Bronchial epithelial cell (primary cell): ENCODE results near the gene CRYBA2. TPM values are rescaled to one million over a fixed set of nuclear protein-coding genes. Genes with fewer than 3 reads are reported as not detected.
A peak's percentile ranks its signal among the peaks of the same experiment; 100 is the strongest.

ENCODE experiments used
- DNase-seq: peaks from one replicate; pipeline ENCODE4 v3.0.0-alpha.2; 2010; ENCODE audit warnings: low read depth
- FAIRE-seq: peaks from 2 replicates; lab custom pipeline; 2011; peaks lifted over from hg19 to GRCh38; lab: Jason Lieb, UNC
- H3K27me3 ChIP-seq: 2 replicates; pipeline ENCODE4 v1.5.1; 2011; ENCODE audit warnings: low read length; ENCODE audit not compliant: control insufficient read depth, insufficient read depth
- H3K36me3 ChIP-seq: 2 replicates; pipeline ENCODE4 v1.5.1; 2011; ENCODE audit warnings: low read length; ENCODE audit not compliant: control insufficient read depth, insufficient read depth
- H3K4me3 ChIP-seq: 2 replicates; pipeline ENCODE4 v1.5.1; 2011; ENCODE audit warnings: mild to moderate bottlenecking, low read depth, low read length, control low read depth
- total RNA-seq: library from RNA; depleted of rRNA; stranded (reverse); fragments of >200 nt; gene quantifications from 2 replicates; pipeline ENCODE4 v1.2.1, GENCODE V29; 2014
- TF ChIP-seq, protein P1 (sequence below): IDR thresholded peaks from 2 replicates; pipeline ENCODE4 v1.5.1; 2011; ENCODE audit warnings: mild to moderate bottlenecking, moderate library complexity, low read length, control low read depth, inconsistent platforms; ENCODE audit not compliant: insufficient read depth, severe bottlenecking

CRYBA2 gene
- total RNA-seq, 1 donor from 2014 or later: not detected

DNA sequence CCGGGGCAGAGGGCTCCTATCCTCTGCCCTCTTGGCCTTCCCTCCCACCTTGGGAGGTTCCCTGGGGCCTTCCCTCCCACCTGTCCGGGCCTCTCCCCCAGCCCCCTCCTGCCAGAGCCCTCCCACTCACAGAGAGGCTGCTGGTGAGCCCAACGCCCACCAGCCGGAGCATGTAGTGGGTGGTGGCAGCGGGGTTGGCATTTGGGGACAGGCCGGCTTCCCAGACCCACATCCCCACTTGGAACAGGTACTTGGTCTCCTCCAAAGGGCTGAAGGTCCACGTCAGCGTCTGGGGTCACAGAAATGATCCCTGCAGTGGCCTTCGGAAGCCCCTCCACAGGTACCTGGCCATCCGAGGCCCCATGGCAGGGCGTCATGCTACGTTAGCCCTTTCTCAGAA lies 28.8 kb upstream of the CRYBA2 start:
- H3K27me3 ChIP-seq: peaks cover 5% of the 10 kb centered on the region
- DNase-seq (no peak), FAIRE-seq (no peak)
- no peaks in the 10 kb centered on the region for H3K36me3 ChIP-seq
- no peak overlapping the region for H3K4me3 ChIP-seq
- TF ChIP-seq, protein P1, sequence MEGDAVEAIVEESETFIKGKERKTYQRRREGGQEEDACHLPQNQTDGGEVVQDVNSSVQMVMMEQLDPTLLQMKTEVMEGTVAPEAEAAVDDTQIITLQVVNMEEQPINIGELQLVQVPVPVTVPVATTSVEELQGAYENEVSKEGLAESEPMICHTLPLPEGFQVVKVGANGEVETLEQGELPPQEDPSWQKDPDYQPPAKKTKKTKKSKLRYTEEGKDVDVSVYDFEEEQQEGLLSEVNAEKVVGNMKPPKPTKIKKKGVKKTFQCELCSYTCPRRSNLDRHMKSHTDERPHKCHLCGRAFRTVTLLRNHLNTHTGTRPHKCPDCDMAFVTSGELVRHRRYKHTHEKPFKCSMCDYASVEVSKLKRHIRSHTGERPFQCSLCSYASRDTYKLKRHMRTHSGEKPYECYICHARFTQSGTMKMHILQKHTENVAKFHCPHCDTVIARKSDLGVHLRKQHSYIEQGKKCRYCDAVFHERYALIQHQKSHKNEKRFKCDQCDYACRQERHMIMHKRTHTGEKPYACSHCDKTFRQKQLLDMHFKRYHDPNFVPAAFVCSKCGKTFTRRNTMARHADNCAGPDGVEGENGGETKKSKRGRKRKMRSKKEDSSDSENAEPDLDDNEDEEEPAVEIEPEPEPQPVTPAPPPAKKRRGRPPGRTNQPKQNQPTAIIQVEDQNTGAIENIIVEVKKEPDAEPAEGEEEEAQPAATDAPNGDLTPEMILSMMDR: no peak

DNA sequence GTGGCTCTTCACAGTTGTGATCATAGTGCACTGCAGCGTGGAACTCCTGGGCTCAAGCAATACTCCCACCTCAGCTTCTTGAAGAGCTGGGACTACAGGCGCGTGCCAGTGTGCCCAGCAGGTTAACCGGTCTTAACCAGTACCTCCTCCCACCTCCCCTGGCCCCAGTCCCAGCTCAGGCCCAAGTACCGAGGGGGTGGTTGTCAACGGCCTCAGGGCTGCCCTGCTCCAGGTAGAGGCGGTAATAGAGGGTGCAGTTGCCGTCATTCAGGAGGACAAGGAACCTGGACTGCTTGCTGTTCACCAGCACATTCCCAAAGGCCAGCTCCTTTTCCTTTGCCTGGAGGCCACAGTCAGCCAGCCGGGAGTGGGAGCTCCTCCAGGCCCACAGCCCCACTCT lies 28.4 kb upstream of the CRYBA2 start:
- no peak for FAIRE-seq
- Histone ChIP-seq H3K4me3 (no peak overlapping the region), H3K27me3 (peaks cover 5% of the 10 kb centered on the region), H3K36me3 (no peaks in the 10 kb centered on the region)
- DNase-seq: no peak
- TF ChIP-seq, protein P1: no peak

GRCh38 chr2:219020604-219021365 lies 27.6 kb upstream of the CRYBA2 start:
- DNase-seq: no peak
- H3K36me3 ChIP-seq: no peaks in the 10 kb centered on the region
- peaks cover 5% of the 10 kb centered on the region for H3K27me3 ChIP-seq
- H3K4me3 ChIP-seq: no peak overlapping the region
- FAIRE-seq: peak; percentile 43
- TF ChIP-seq, protein P1: no peak

DNA sequence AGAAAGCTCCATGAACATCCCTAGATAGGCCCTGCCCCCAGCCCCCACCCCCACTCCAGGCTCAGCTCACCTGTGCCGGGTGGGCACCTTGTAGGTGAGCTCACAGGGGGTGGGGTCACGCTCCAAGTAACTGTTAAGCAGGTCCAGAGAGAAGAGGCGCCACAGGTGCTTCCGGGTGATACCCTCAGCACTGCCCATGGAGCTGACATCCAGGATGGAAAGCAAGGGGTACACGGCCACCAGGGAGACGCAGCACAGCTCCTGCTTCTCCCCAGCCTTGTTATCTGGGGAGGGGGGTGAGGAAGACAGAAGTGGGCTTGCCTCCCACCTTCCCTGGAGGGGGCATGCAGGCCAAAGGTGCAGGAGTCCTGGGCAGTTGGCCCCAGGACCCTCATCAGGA lies 26.2 kb upstream of the CRYBA2 start:
- H3K27me3 ChIP-seq: peaks cover 5% of the 10 kb centered on the region
- H3K36me3 ChIP-seq: no peaks in the 10 kb centered on the region
- no peak overlapping the region for H3K4me3 ChIP-seq
- DNase-seq (no peak), FAIRE-seq (no peak)
- TF ChIP-seq, protein P1: no peak

GRCh38 chr2:219018726-219019125 lies 25.5 kb upstream of the CRYBA2 start:
- no peak for FAIRE-seq
- TF ChIP-seq, protein P1: no peak
- peaks cover 5% of the 10 kb centered on the region for H3K27me3 ChIP-seq
- no peaks in the 10 kb centered on the region for H3K36me3 ChIP-seq
- DNase-seq: no peak
- no peak overlapping the region for H3K4me3 ChIP-seq
